Peyer's patch (tissue), 4 donors: ENCODE results near the gene MAP2K2. TPM values are rescaled to one million over a fixed set of nuclear protein-coding genes. Genes with fewer than 3 reads are reported as not detected.

ENCODE experiments used
- DNase-seq, 3 donors: peaks; one replicate each; pipeline ENCODE4 v3.0.0-alpha.2; 2017 to 2019
- H3K27ac ChIP-seq, 4 donors: fragments of 200-600 bp; sonication (generic); one replicate each; pipeline ENCODE4 v1.5.1; 2016 to 2019
- H3K27me3 ChIP-seq, 2 donors: fragments of 200-600 bp; sonication (generic); one replicate each; pipeline ENCODE4 v1.5.1; 2019
- H3K36me3 ChIP-seq, 3 donors: fragments of 200-600 bp; sonication (generic); one replicate each; pipeline ENCODE4 v1.5.1; 2016 to 2019
- H3K4me1 ChIP-seq, 4 donors: fragments of 200-600 bp; sonication (generic); one replicate each; pipeline ENCODE4 v1.5.1; 2016 to 2019
- H3K4me3 ChIP-seq, 4 donors: fragments of 200-600 bp; sonication (generic); 1 replicate in 3 of 4; 2 replicates in 1 of 4; pipeline ENCODE4 v1.5.1; 2016 to 2019; ENCODE audit warnings: mild to moderate bottlenecking in 1 of 4
- H3K9me3 ChIP-seq, 4 donors: fragments of 200-600 bp; sonication (generic); one replicate each; pipeline ENCODE4 v1.5.1; 2016 to 2019; ENCODE audit warnings: mild to moderate bottlenecking in 1 of 4
- CTCF ChIP-seq, 6 experiments: fragments of 450-650 bp in 4 of 6; fragments of 200-600 bp in 2 of 6; sonication (generic) in 1 of 6; IDR thresholded peaks; one replicate each; pipeline ENCODE4 v1.5.1; 2017 to 2019; ENCODE audit warnings: antibody characterized with exemption in 6 of 6, mild to moderate bottlenecking in 3 of 6, moderate library complexity in 1 of 6
- POLR2A ChIP-seq, 2 donors: fragments of 450-650 bp; IDR thresholded peaks; one replicate each; pipeline ENCODE4 v1.5.1; 2017; ENCODE audit warnings: antibody characterized with exemption in 2 of 2, mild to moderate bottlenecking in 2 of 2, moderate library complexity in 2 of 2
- total RNA-seq, 4 donors: library from RNA; depleted of rRNA; stranded (reverse); fragments of >200 nt; gene quantifications; one replicate each; pipeline ENCODE4 v1.1.0, GENCODE V29; 2016

MAP2K2 gene
- total RNA-seq, 4 donors from 2014 or later: 168 to 283 (median 220) TPM

- peaks cover 11 to 35% (median 16%) of the 10 kb centered on the region in 4 donors for H3K4me1 ChIP-seq
- H3K4me3 ChIP-seq: no peak overlapping the region
- no peaks in the 10 kb centered on the region for H3K27me3 ChIP-seq
- no peak overlapping the region for H3K27ac ChIP-seq
- H3K9me3 ChIP-seq: no peaks in the 10 kb centered on the region
- no peaks in the 10 kb centered on the region for H3K36me3 ChIP-seq
- DNase-seq: no peak
- TF ChIP-seq POLR2A (IDR thresholded peaks at IDR 0.05) (no peak), CTCF (IDR thresholded peaks at IDR 0.05) (no peak)
Observed at GRCh38 chr19:4080473-4080872, 43.4 kb downstream of the MAP2K2 start.

GRCh38 chr19:4077800-4078684 lies 45.9 kb downstream of the MAP2K2 start:
- Histone ChIP-seq H3K4me3 (peak overlapping the region; percentile 41 to 53 (median 50)), H3K27me3 (no peaks in the 10 kb centered on the region), H3K36me3 (no peaks in the 10 kb centered on the region), H3K4me1 (peaks cover 3 to 18% (median 5%) of the 10 kb centered on the region in 4 donors), H3K9me3 (no peaks in the 10 kb centered on the region), H3K27ac (peak overlapping the region; percentile 77 to 86 (median 82))
- DNase-seq: peak; percentile 75 to 85 (median 84)
- TF ChIP-seq CTCF (IDR thresholded peaks at IDR 0.05): no peak
- TF ChIP-seq POLR2A (IDR thresholded peaks at IDR 0.05): no peak

GRCh38 chr19:4077007-4077374 lies 46.9 kb downstream of the MAP2K2 start:
- no peak for TF ChIP-seq CTCF (IDR thresholded peaks at IDR 0.05)
- H3K4me1 ChIP-seq: peaks cover 3 to 18% (median 5%) of the 10 kb centered on the region in 4 donors
- no peaks in the 10 kb centered on the region for H3K27me3 ChIP-seq
- DNase-seq: no peak
- no peak overlapping the region for H3K4me3 ChIP-seq
- H3K27ac ChIP-seq: peak overlapping the region; percentile 77 to 86 (median 82)
- H3K9me3 ChIP-seq: no peaks in the 10 kb centered on the region
- H3K36me3 ChIP-seq: no peaks in the 10 kb centered on the region

DNA sequence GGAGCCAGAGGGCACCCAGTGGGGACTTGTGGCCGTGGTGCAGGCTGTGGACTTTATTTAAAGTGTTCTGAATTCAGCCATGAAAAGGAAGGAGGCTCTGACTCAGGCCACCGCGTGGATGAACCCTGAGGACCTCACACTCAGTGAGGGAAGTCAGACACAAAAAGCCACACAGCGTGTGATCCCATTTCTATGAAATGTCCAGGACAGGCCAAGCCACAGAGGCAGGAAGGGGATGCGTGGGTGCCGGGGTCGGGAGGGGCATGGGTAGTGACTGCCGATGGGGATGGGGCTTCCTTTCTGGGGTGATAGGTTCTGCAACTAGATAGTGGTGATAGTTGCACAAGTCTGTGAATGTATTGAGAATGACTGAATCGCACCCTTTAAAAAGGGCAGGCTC lies 48.5 kb downstream of the MAP2K2 start:
- no peaks in the 10 kb centered on the region for H3K36me3 ChIP-seq
- no peak overlapping the region for H3K27ac ChIP-seq
- H3K27me3 ChIP-seq: no peaks in the 10 kb centered on the region
- no peak for TF ChIP-seq POLR2A (IDR thresholded peaks at IDR 0.05)
- no peak for TF ChIP-seq CTCF (IDR thresholded peaks at IDR 0.05)
- H3K4me1 ChIP-seq: peaks cover 3 to 18% (median 5%) of the 10 kb centered on the region in 4 donors
- no peaks in the 10 kb centered on the region for H3K9me3 ChIP-seq
- no peak for DNase-seq
- no peak overlapping the region for H3K4me3 ChIP-seq

GRCh38 chr19:4071610-4072009 lies 52.3 kb downstream of the MAP2K2 start:
- peaks cover 0 to 15% (median 2%) of the 10 kb centered on the region in 4 donors for H3K4me1 ChIP-seq
- TF ChIP-seq CTCF (IDR thresholded peaks at IDR 0.05): no peak
- no peak for TF ChIP-seq POLR2A (IDR thresholded peaks at IDR 0.05)
- no peak for DNase-seq
- H3K27ac ChIP-seq: no peak overlapping the region
- H3K9me3 ChIP-seq: no peaks in the 10 kb centered on the region
- no peak overlapping the region for H3K4me3 ChIP-seq
- H3K27me3 ChIP-seq: no peaks in the 10 kb centered on the region
- no peaks in the 10 kb centered on the region for H3K36me3 ChIP-seq
